Measurements from ENCODE around the gene ZNF343. TPM values are rescaled to one million over a fixed set of nuclear protein-coding genes. Genes with fewer than 3 reads are reported as not detected.

ZNF343 gene
- total and polyA plus RNA-seq, 2 of the 8 experiments (the other 6 are each of a cell fraction or from before 2014, with no cell fraction given): 1.8 to 5.0 TPM

DNA sequence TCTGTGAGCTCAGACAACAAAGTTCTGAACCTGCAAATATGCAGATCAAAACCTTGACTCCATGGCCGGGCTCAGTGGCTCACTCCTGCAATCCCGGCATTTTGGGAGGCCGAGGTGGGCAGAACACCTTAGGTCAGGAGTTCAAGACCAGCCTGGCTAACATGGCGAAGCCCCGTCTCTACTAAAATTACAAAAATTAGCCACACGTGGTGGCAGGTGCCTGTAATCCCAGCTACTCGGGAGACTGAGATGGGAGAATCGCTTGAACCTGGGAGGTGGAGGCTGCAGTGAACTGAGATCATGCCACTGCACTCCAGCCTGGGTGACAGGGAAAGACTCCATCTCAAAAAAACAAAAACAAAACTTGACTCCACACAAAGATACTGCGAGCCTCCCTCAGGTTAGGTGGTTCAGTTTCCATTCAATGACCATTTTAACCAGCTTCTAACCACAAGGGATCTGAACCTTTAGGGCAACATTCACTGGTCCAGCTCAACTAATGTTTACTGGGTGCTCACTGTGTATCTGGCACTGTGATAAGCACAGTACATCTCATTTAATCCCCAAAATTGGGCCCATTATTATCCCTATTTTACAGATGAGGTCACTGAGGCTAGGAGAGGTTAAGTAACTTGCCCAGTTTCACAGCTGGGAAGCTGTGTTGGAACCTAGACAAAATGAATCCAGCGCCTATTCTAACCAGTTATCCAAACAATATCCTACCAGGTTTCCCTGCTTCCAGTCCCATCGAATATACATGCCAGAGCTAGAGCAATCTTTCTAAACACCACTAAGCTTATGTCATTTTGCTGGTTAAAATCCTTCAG, 39.9 kb downstream of the ZNF343 start:
- H2BK5ac ChIP-seq (ENCODE audit: low read depth, low read length): no peak overlapping the region
- H3K9ac ChIP-seq (replicated peaks in 1 of 4; ENCODE audit: extremely low read depth in 1 of 4, low read depth in 3 of 4, low read length in 3 of 4): peak overlapping the region; percentile 64 to 99 (median 82)
- TF ChIP-seq JUN (IDR thresholded peaks at IDR 0.05; ENCODE audit: low read depth, low read length): no peak
- no peak for TF ChIP-seq SRF (IDR thresholded peaks at IDR 0.05; ENCODE audit: low read depth, low read length)
- no peak for TF ChIP-seq KDM1A (IDR thresholded peaks at IDR 0.05; ENCODE audit: borderline replicate concordance, low read length)
- no peak for TF ChIP-seq SUZ12 (IDR thresholded peaks at IDR 0.05; ENCODE audit: low read length)
- TF ChIP-seq FOSL1 (IDR thresholded peaks at IDR 0.05; ENCODE audit: insufficient read depth, low read depth, low read length): no peak
- TF ChIP-seq, protein P1, sequence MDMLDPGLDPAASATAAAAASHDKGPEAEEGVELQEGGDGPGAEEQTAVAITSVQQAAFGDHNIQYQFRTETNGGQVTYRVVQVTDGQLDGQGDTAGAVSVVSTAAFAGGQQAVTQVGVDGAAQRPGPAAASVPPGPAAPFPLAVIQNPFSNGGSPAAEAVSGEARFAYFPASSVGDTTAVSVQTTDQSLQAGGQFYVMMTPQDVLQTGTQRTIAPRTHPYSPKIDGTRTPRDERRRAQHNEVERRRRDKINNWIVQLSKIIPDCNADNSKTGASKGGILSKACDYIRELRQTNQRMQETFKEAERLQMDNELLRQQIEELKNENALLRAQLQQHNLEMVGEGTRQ (IDR thresholded peaks at IDR 0.05; ENCODE audit: low read length): no peak
- TF ChIP-seq TBP (IDR thresholded peaks at IDR 0.05; ENCODE audit: low read depth, low read length): no peak
- no peak for TF ChIP-seq RAD21 (IDR thresholded peaks at IDR 0.05 in 1 of 2, conservative IDR thresholded peaks at IDR 0.05 in 1 of 2; ENCODE audit: low read depth in 2 of 2, low read length in 2 of 2)
- TF ChIP-seq HDAC6 (IDR thresholded peaks at IDR 0.05; ENCODE audit: low read depth, low read length): no peak

More for the DNA sequence above, 39.9 kb downstream of the ZNF343 start:
- Histone ChIP-seq H2BK15ac (ENCODE audit: low read length) (no peak overlapping the region), H3K36me3 (ENCODE audit: control insufficient read depth in 2 of 4, insufficient read depth in 4 of 4, low read length in 3 of 4) (peaks cover 32 to 54% (median 38%) of the 10 kb centered on the region in 4 experiments), H3K4ac (replicated peaks; ENCODE audit: insufficient read length, low read depth, low read length) (peak overlapping the region; percentile 63), H4K5ac (ENCODE audit: insufficient read length, low read depth, low read length) (no peak overlapping the region), H4K20me1 (replicated peaks in 1 of 2; ENCODE audit: control insufficient read depth in 1 of 2, insufficient read depth in 2 of 2, low read length in 2 of 2) (peaks cover 34 to 35% of the 10 kb centered on the region in 2 experiments), H4K8ac (ENCODE audit: extremely low read depth, insufficient read depth, low read length) (peak overlapping the region; percentile 22; the same call in 1 of the 2 replicates), H2AFZ (ENCODE audit: low read length) (no peak overlapping the region), H2BK12ac (ENCODE audit: low read depth, low read length) (no peak overlapping the region), H2BK20ac (ENCODE audit: low read length) (no peak overlapping the region), H4K91ac (replicated peaks; ENCODE audit: insufficient read length, low read length) (no peak overlapping the region), H3K9me3 (ENCODE audit: insufficient read depth in 2 of 2, low read depth in 1 of 2, low read length in 1 of 2) (no peaks in the 10 kb centered on the region), H3K56ac (replicated peaks; ENCODE audit: insufficient read length, low read depth, low read length) (no peak overlapping the region), H3K4me3 (ENCODE audit: extremely low read depth in 1 of 4, insufficient read depth in 2 of 4, low read depth in 3 of 4, low read length in 4 of 4) (peak overlapping the region; percentile 91 to 99 (median 98)), H2AK5ac (ENCODE audit: low read depth, low read length) (no peak overlapping the region), H3K4me1 (replicated peaks in 1 of 4; ENCODE audit: control insufficient read depth in 3 of 4, insufficient read depth in 4 of 4, low read length in 3 of 4) (peaks cover 0 to 7% (median 2%) of the 10 kb centered on the region in 4 experiments; a peak in 3 of 7 replicates), H3K14ac (ENCODE audit: insufficient read length) (no peak overlapping the region), H3K23me2 (ENCODE audit: low read depth, low read length) (peaks cover 8% of the 10 kb centered on the region), H3K27ac (ENCODE audit: low read depth, low read length) (no peak overlapping the region), H3K23ac (ENCODE audit: insufficient read length) (no peak overlapping the region), H3K4me2 (ENCODE audit: insufficient read depth in 1 of 2, low read depth in 2 of 2, low read length in 2 of 2) (peak overlapping the region; percentile 71 to 80), H3K27me3 (replicated peaks in 1 of 4; ENCODE audit: control insufficient read depth in 3 of 4, extremely low read depth in 1 of 4, insufficient read depth in 3 of 4, low read length in 3 of 4) (no peaks in the 10 kb centered on the region), H2BK120ac (replicated peaks; ENCODE audit: low read depth, low read length) (no peak overlapping the region), H3K79me1 (ENCODE audit: low read depth, low read length) (no peaks in the 10 kb centered on the region; the same call in none of the 2 replicates), H3K79me2 (ENCODE audit: control insufficient read depth in 1 of 2, insufficient read depth in 2 of 2, low read length in 2 of 2) (peaks cover 35 to 61% of the 10 kb centered on the region in 2 experiments), H3K18ac (ENCODE audit: extremely low read depth, low read length) (no peak overlapping the region)
- ChIA-PET POLR2A (ENCODE audit: partially characterized antibody) (interaction anchor here (0.7 to 8.2 kb wide), 26 partner anchors 8 to 718 kb away, joined by 3 to 119 read pairs (median 4); partner anchors contain the start of genes IDH3B, NOP56 and ZNF343), CTCF (ENCODE audit: partially characterized antibody) (interaction anchor here (1.0 to 2.8 kb wide), 5 partner anchors 8 to 188 kb away, joined by 3 to 13 read pairs (median 5); no protein-coding TSS in a partner anchor)
- FAIRE-seq (no peak), DNase-seq (ENCODE audit: low read depth in 1 of 2, low spot score in 2 of 2) (no peak)
- 80% methylated on average over 11 of the region's 11 CpGs; no CpG with 5 or more reads in 1 of the 2 experiments for WGBS, 2 experiments (ENCODE audit: extremely low coverage in 1 of 2, insufficient coverage in 1 of 2, insufficient read length in 1 of 2, insufficient replicate concordance in 2 of 2, low coverage in 1 of 2, low lambda C conversion rate in 2 of 2, missing lambda C conversion rate in 1 of 2)

All from H1 (cell line).